SK-N-SH (cell line): ENCODE results near the gene CLEC16A. TPM values are rescaled to one million over a fixed set of nuclear protein-coding genes. Genes with fewer than 3 reads are reported as not detected.

Source experiments
- CTCF ChIA-PET: fragments of 300-600, 350-600 bp; formaldehyde crosslinking; extraction: SDS; loops from one replicate; lab custom pipeline; 2021; lab: Yijun Ruan, JAX
- POLR2A ChIA-PET: fragments of 350-600 bp; sonication (Branson Sonifier 250); formaldehyde crosslinking; extraction: SDS; loops from one replicate; lab custom pipeline; 2020; ENCODE audit warnings: antibody characterized with exemption, inconsistent platforms; lab: Yijun Ruan, JAX
- DNase-seq: peaks from one replicate; pipeline ENCODE4 v3.0.0; 2012
- H2AFZ ChIP-seq: fragments of 200-600 bp; sonication (generic); 2 replicates; pipeline ENCODE4 v1.8.1; 2016; ENCODE audit warnings: antibody characterized with exemption, mild to moderate bottlenecking, low read depth
- H3F3A ChIP-seq: fragments of 200-600 bp; sonication (generic); replicated peaks from 2 replicates; pipeline ENCODE3; 2016; ENCODE audit warnings: antibody characterized with exemption, mild to moderate bottlenecking; ENCODE audit not compliant: insufficient read depth
- H3K27ac ChIP-seq, 2 experiments: fragments of 200-500 bp in 1 of 2; fragments of 200-600 bp in 1 of 2; sonication (Bioruptor generic) in 1 of 2; sonication (generic), shearing (Covaris generic) in 1 of 2; 2 replicates each; pipeline versions ENCODE4 v1.5.1 to v1.6.1; 2014 to 2016; ENCODE audit warnings: low read depth in 2 of 2, inconsistent platforms in 1 of 2, low read length in 1 of 2, mild to moderate bottlenecking in 1 of 2, mixed read lengths in 1 of 2
- H3K27me3 ChIP-seq: fragments of 200-600 bp; sonication (generic), shearing (Covaris generic); 2 replicates; pipeline ENCODE4 v1.6.1; 2016; ENCODE audit warnings: mixed run types; ENCODE audit not compliant: insufficient read depth
- H3K36me3 ChIP-seq, 2 experiments: fragments of 200-500 bp in 1 of 2; fragments of 200-600 bp in 1 of 2; sonication (Bioruptor generic) in 1 of 2; sonication (generic) in 1 of 2; replicated peaks in 1 of 2; 2 replicates each; pipeline versions ENCODE3 to v1.5.1; 2014 to 2016; ENCODE audit warnings: low read length in 1 of 2, mild to moderate bottlenecking in 1 of 2; ENCODE audit not compliant: insufficient read depth in 2 of 2, control insufficient read depth in 1 of 2
- H3K4me1 ChIP-seq, 2 experiments: fragments of 200-500 bp in 1 of 2; fragments of 200-600 bp in 1 of 2; sonication (Bioruptor generic) in 1 of 2; sonication (generic), shearing (Covaris generic) in 1 of 2; 2 replicates each; pipeline versions ENCODE4 v1.5.1 to v1.6.1; 2014 to 2016; ENCODE audit warnings: low read depth in 1 of 2, low read length in 1 of 2, mixed run types in 1 of 2; ENCODE audit not compliant: insufficient read depth in 2 of 2, control insufficient read depth in 1 of 2
- H3K4me2 ChIP-seq: fragments of 200-600 bp; sonication (generic), shearing (Covaris generic); 2 replicates; pipeline ENCODE4 v1.6.1; 2017; ENCODE audit warnings: mixed run types
- H3K4me3 ChIP-seq, 2 experiments: fragments of 200-500 bp in 1 of 2; fragments of 200-600 bp in 1 of 2; sonication (Bioruptor generic) in 1 of 2; sonication (generic), shearing (Covaris generic) in 1 of 2; 2 replicates each; pipeline versions ENCODE4 v1.5.1 to v1.8.1; 2014 to 2016; ENCODE audit warnings: low read depth in 2 of 2, inconsistent platforms in 1 of 2, low read length in 1 of 2, mild to moderate bottlenecking in 1 of 2, mixed read lengths in 1 of 2, moderate library complexity in 1 of 2
- H3K79me2 ChIP-seq: fragments of 200-600 bp; sonication (generic); 2 replicates; pipeline ENCODE4 v1.8.1; 2017; ENCODE audit warnings: mild to moderate bottlenecking; ENCODE audit not compliant: insufficient read depth
- H3K9ac ChIP-seq: fragments of 200-600 bp; sonication (generic); 2 replicates; pipeline ENCODE4 v1.6.1; 2017; ENCODE audit warnings: mixed run types
- H3K9me2 ChIP-seq: fragments of 200-600 bp; sonication (generic); 2 replicates; pipeline ENCODE4 v1.6.1; 2017; ENCODE audit warnings: mixed run types
- H3K9me3 ChIP-seq: fragments of 200-600 bp; sonication (generic); 2 replicates; pipeline ENCODE4 v1.6.1; 2017; ENCODE audit warnings: mixed run types, mild to moderate bottlenecking, moderate library complexity
- H4K20me1 ChIP-seq: fragments of 200-600 bp; sonication (generic); 2 replicates; pipeline ENCODE4 v1.6.1; 2017; ENCODE audit warnings: mild to moderate bottlenecking, mixed run types; ENCODE audit not compliant: insufficient read depth
- EP300 ChIP-seq, 2 experiments: IDR thresholded peaks; 2 replicates each; pipeline versions ENCODE4 v1.4.0 to v1.6.1; 2012; ENCODE audit warnings: borderline replicate concordance in 1 of 2, low read depth in 1 of 2, low read length in 1 of 2
- FOSL2 ChIP-seq: IDR thresholded peaks from 2 replicates; pipeline ENCODE4 v1.4.0; 2012; ENCODE audit warnings: low read depth, mild to moderate bottlenecking, moderate library complexity, borderline replicate concordance
- FOXJ3 ChIP-seq: sonication (generic); formaldehyde crosslinking; IDR thresholded peaks from 2 replicates; pipeline ENCODE4 v1.5.1; 2020; ENCODE audit warnings: mild to moderate bottlenecking, missing genetic modification reagents
- GABPA ChIP-seq: IDR thresholded peaks from 2 replicates; pipeline ENCODE4 v1.4.0; 2012; ENCODE audit warnings: low read depth, mild to moderate bottlenecking
- IRF3 ChIP-seq: fragments of 150-350 bp; IDR thresholded peaks from 2 replicates; pipeline ENCODE4 v1.6.1; 2016; ENCODE audit warnings: mild to moderate bottlenecking, low read depth, low read length
- JUND ChIP-seq: IDR thresholded peaks from 2 replicates; pipeline ENCODE4 v1.4.0; 2012
- MXI1 ChIP-seq: IDR thresholded peaks from 2 replicates; pipeline ENCODE4 v1.6.1; 2012; ENCODE audit warnings: mild to moderate bottlenecking, low read depth, low read length, improper control_type of control experiment
- NFIC ChIP-seq: IDR thresholded peaks from 2 replicates; pipeline ENCODE4 v1.4.0; 2012; ENCODE audit warnings: borderline replicate concordance
- POLR2AphosphoS5 ChIP-seq: IDR thresholded peaks from 2 replicates; pipeline ENCODE4 v1.6.1; 2012; ENCODE audit warnings: low read depth, low read length
- SIN3A ChIP-seq: IDR thresholded peaks from 2 replicates; pipeline ENCODE4 v1.6.1; 2012; ENCODE audit warnings: low read depth, mild to moderate bottlenecking, low read length, moderate library complexity, borderline replicate concordance
- TEAD4 ChIP-seq: IDR thresholded peaks from 2 replicates; pipeline ENCODE4 v1.4.0; 2012; ENCODE audit warnings: mild to moderate bottlenecking, borderline replicate concordance; ENCODE audit not compliant: insufficient read depth
- WGBS: methylation state at CpG from one replicate; pipeline ENCODE4 v1.1.6; 2017; ENCODE audit warnings: low lambda C conversion rate; 5-methylcytosine and 5-hydroxymethylcytosine counted together
- polyA plus RNA-seq, 3 experiments: library from polyadenylated mRNA; depleted of rRNA; stranded (reverse); fragments of >200 nt; gene quantifications; 2 replicates each; pipeline ENCODE4 v1.2.3, GENCODE V29; 2012
- TF ChIP-seq, protein P1 (sequence below): IDR thresholded peaks from 2 replicates; pipeline ENCODE4; 2012

Gene CLEC16A
- polyA plus RNA-seq, 1 of the 3 experiments (the other 2 are of a cell fraction) = 13.7 TPM

GRCh38 chr16:11147033-11147753 lies 202.8 kb downstream of the CLEC16A start (continued):
- no peak for TF ChIP-seq IRF3
- no peak for TF ChIP-seq TEAD4
- TF ChIP-seq POLR2AphosphoS5 = no peak
- TF ChIP-seq JUND = no peak
- TF ChIP-seq, protein P1, sequence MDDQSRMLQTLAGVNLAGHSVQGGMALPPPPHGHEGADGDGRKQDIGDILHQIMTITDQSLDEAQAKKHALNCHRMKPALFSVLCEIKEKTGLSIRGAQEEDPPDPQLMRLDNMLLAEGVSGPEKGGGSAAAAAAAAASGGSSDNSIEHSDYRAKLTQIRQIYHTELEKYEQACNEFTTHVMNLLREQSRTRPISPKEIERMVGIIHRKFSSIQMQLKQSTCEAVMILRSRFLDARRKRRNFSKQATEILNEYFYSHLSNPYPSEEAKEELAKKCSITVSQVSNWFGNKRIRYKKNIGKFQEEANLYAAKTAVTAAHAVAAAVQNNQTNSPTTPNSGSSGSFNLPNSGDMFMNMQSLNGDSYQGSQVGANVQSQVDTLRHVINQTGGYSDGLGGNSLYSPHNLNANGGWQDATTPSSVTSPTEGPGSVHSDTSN = no peak

- no peak overlapping the region for H3K4me3 ChIP-seq
- H3K4me1 ChIP-seq = peaks cover 0 to 22% of the 10 kb centered on the region in 2 experiments; a peak in 2 of 4 replicates
- CTCF ChIA-PET = interaction anchor here (1.3 to 1.7 kb wide), 2 partner anchors 14 to 184 kb away, joined by 3 to 5 read pairs; no protein-coding TSS in a partner anchor
- H4K20me1 ChIP-seq = no peaks in the 10 kb centered on the region
- H2AFZ ChIP-seq = no peak overlapping the region
- H3K79me2 ChIP-seq = no peaks in the 10 kb centered on the region
- H3K9me3 ChIP-seq = no peaks in the 10 kb centered on the region
- WGBS = 83% methylated on average over 8 of the region's 8 CpGs
- no peak overlapping the region for H3K27ac ChIP-seq
- POLR2A ChIA-PET = no interaction called here
- no peaks in the 10 kb centered on the region for H3K27me3 ChIP-seq
- TF ChIP-seq FOSL2 (no peak), NFIC (no peak), SIN3A (no peak), EP300 (IDR thresholded peaks at IDR 0.05; ENCODE audit: borderline replicate concordance in 1 of 2, low read depth in 1 of 2, low read length in 1 of 2) (no peak), MXI1 (no peak), FOXJ3 (CRISPR knock-in tag) (no peak), GABPA (no peak)
- H3K9ac ChIP-seq = no peak overlapping the region
- H3K9me2 ChIP-seq = no peaks in the 10 kb centered on the region
- no peak for DNase-seq
- H3K4me2 ChIP-seq = no peak overlapping the region
- H3F3A ChIP-seq = no peaks in the 10 kb centered on the region
- no peaks in the 10 kb centered on the region for H3K36me3 ChIP-seq
Observed at GRCh38 chr16:11147754-11148444, 203.5 kb downstream of the CLEC16A start.
